ENCODE results near the gene CLDN9. TPM values are rescaled to one million over a fixed set of nuclear protein-coding genes. Genes with fewer than 3 reads are reported as not detected.

Gene CLDN9
- total RNA-seq, 1 donor from 2014 or later: 0.75 TPM

GRCh38 chr16:3013491-3013951 lies 798 bp downstream of the CLDN9 start:
- intact Hi-C loops (cut with DNase I): no loop called here
- ATAC-seq: no peak
- Histone ChIP-seq H3K4me3 (no peak overlapping the region), H3K27me3 (peaks cover 33% of the 10 kb centered on the region), H3K27ac (no peak overlapping the region), H3K36me3 (no peaks in the 10 kb centered on the region), H3K9me3 (no peaks in the 10 kb centered on the region), H3K4me1 (peaks cover 14% of the 10 kb centered on the region)
- no peak for DNase-seq
- TF ChIP-seq, protein P1, sequence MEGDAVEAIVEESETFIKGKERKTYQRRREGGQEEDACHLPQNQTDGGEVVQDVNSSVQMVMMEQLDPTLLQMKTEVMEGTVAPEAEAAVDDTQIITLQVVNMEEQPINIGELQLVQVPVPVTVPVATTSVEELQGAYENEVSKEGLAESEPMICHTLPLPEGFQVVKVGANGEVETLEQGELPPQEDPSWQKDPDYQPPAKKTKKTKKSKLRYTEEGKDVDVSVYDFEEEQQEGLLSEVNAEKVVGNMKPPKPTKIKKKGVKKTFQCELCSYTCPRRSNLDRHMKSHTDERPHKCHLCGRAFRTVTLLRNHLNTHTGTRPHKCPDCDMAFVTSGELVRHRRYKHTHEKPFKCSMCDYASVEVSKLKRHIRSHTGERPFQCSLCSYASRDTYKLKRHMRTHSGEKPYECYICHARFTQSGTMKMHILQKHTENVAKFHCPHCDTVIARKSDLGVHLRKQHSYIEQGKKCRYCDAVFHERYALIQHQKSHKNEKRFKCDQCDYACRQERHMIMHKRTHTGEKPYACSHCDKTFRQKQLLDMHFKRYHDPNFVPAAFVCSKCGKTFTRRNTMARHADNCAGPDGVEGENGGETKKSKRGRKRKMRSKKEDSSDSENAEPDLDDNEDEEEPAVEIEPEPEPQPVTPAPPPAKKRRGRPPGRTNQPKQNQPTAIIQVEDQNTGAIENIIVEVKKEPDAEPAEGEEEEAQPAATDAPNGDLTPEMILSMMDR (IDR thresholded peaks at IDR 0.05): no peak

DNA sequence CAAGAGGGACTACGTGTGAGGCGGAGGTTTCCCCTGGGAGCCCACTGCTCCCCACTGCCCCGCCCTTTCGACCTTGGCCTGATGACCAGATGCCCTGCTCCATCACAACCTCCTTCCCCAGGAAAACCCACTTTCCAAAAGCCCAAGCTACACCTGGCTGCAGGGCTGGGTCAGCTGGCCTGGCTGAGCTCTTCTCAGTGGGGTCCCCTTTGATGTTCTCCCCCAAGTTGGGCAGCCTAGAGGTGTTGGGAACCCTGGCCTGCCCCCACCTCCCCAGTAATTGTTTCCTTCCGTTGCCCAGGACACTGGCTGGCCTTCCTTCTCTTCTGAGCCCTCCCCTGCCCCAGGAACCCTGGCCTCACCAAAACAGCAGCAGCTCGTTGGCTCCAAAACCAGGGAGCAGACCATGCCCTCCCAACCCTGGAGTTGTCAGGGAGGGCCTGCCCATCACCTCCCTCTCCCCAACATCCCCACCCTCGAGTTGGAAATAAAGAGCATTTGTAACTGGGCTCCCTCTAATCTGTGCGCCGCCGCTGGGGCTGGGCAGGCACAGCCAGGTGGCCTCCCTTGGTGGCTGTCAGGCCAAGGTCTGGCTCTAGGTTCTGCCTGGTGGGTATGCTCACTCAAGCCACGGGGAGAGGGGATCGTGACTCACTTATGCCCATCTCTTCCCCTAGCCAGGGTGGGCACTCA lies 1.4 kb downstream of the CLDN9 start:
- Histone ChIP-seq H3K9me3 (no peaks in the 10 kb centered on the region), H3K4me3 (no peak overlapping the region), H3K27me3 (peaks cover 32% of the 10 kb centered on the region), H3K27ac (no peak overlapping the region), H3K4me1 (peaks cover 14% of the 10 kb centered on the region), H3K36me3 (no peaks in the 10 kb centered on the region)
- intact Hi-C loops (cut with DNase I): no loop called here
- TF ChIP-seq, protein P1 (IDR thresholded peaks at IDR 0.05): no peak
- no peak for ATAC-seq
- no peak for DNase-seq

GRCh38 chr16:3014971-3015370 lies 2.2 kb downstream of the CLDN9 start:
- TF ChIP-seq, protein P1 (IDR thresholded peaks at IDR 0.05): no peak
- DNase-seq (no peak), ATAC-seq (no peak)
- H3K4me1 ChIP-seq: peaks cover 19% of the 10 kb centered on the region
- peaks cover 26% of the 10 kb centered on the region for H3K27me3 ChIP-seq
- H3K9me3 ChIP-seq: no peaks in the 10 kb centered on the region
- intact Hi-C loops (cut with DNase I): no loop called here
- no peaks in the 10 kb centered on the region for H3K36me3 ChIP-seq
- no peak overlapping the region for H3K4me3 ChIP-seq
- H3K27ac ChIP-seq: no peak overlapping the region

- H3K9me3 ChIP-seq: no peaks in the 10 kb centered on the region
- H3K4me1 ChIP-seq: peaks cover 16% of the 10 kb centered on the region
- intact Hi-C loops (cut with DNase I): no loop called here
- no peak for DNase-seq
- peaks cover 26% of the 10 kb centered on the region for H3K27me3 ChIP-seq
- ATAC-seq: no peak
- H3K4me3 ChIP-seq: no peak overlapping the region
- H3K27ac ChIP-seq: no peak overlapping the region
- H3K36me3 ChIP-seq: no peaks in the 10 kb centered on the region
- TF ChIP-seq, protein P1 (IDR thresholded peaks at IDR 0.05): no peak
Measured at GRCh38 chr16:3015865-3016521, 3.3 kb downstream of the CLDN9 start.

DNA sequence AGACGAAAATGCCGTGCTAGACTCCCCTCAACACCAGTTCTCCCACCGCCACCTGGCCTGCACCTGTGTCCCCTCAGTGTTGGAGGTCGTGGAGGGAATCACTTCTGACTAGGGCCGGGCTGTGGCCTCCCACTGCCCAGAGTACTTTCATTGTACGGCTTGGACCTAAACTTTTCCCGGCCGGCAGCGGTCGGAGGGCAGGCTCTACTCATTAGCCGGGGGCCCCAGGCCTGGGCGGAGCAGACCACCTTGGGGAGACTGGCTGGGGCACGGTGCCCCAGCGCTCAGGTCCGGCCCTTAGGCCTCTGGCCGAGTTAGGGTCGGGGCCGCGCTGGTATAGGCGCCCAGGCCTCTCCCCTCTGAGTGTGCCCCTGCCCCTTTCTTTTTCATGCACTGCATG lies 4.6 kb downstream of the CLDN9 start:
- TF ChIP-seq, protein P1 (IDR thresholded peaks at IDR 0.05): no peak
- peaks cover 19% of the 10 kb centered on the region for H3K27me3 ChIP-seq

More for the DNA sequence above, 4.6 kb downstream of the CLDN9 start:
- intact Hi-C loops (cut with DNase I): no loop called here
- Histone ChIP-seq H3K36me3 (no peaks in the 10 kb centered on the region), H3K9me3 (no peaks in the 10 kb centered on the region), H3K4me3 (no peak overlapping the region), H3K4me1 (peaks cover 29% of the 10 kb centered on the region), H3K27ac (no peak overlapping the region)
- ATAC-seq (no peak), DNase-seq (no peak)

Measured in upper lobe of right lung (tissue), 1 donor.